ENCODE data around the gene PCDHGA2.
"Not testable (repeated sequence)": the region's sequence is repeated elsewhere in the genome, so short reads cannot be mapped to it uniquely, and the experiment has no call there.

PCDHGA2 gene

GRCh38 chr5:141349917-141350619 is 11.5 kb downstream of the PCDHGA2 start, which contains the start of gene PCDHGB1:
PCDHGB1 (plus strand) TSS chr5:141350099; CDS start chr5:141350261, 162 bp downstream.
- DNase-seq (ENCODE audit: low read depth) = no peak

- no peak for DNase-seq (ENCODE audit: low read depth)
These were observed 13.0 kb downstream of the PCDHGA2 start for GRCh38 chr5:141351591-141351990.

GRCh38 chr5:141354900-141355469 is 16.4 kb downstream of the PCDHGA2 start, which contains the start of gene PCDHGA4:
PCDHGA4 (plus strand) TSS chr5:141355021; CDS start chr5:141355108, 87 bp downstream.
- DNase-seq (ENCODE audit: low read depth) = no peak

- no peak for DNase-seq (ENCODE audit: low read depth)
These were observed 17.1 kb downstream of the PCDHGA2 start for GRCh38 chr5:141355641-141356040.

GRCh38 chr5:141356133-141356532 is 17.6 kb downstream of the PCDHGA2 start:
- no peak for DNase-seq (ENCODE audit: low read depth)

- DNase-seq (ENCODE audit: low read depth) = no peak
These were observed 18.4 kb downstream of the PCDHGA2 start for GRCh38 chr5:141356950-141357349.

GRCh38 chr5:141359790-141360426 is 21.3 kb downstream of the PCDHGA2 start, which contains the start of gene PCDHGB2:
PCDHGB2 (plus strand) TSS chr5:141359994; CDS start chr5:141360136, 142 bp downstream.
- DNase-seq (ENCODE audit: low read depth) = no peak

- DNase-seq (ENCODE audit: low read depth) = no peak
These were observed 22.1 kb downstream of the PCDHGA2 start for GRCh38 chr5:141360685-141361084.

GRCh38 chr5:141362719-141363118 is 24.2 kb downstream of the PCDHGA2 start:
- DNase-seq (ENCODE audit: low read depth) = no peak

- DNase-seq (ENCODE audit: low read depth) = no peak
These were observed 25.5 kb downstream of the PCDHGA2 start, which contains the start of gene PCDHGA5 for GRCh38 chr5:141363952-141364660. PCDHGA5 (plus strand) TSS chr5:141364162; CDS start chr5:141364331, 169 bp downstream.

- no peak for DNase-seq (ENCODE audit: low read depth)
These were observed 27.7 kb downstream of the PCDHGA2 start for GRCh38 chr5:141366016-141366896.

GRCh38 chr5:141369994-141370848 is 31.7 kb downstream of the PCDHGA2 start, which contains the start of gene PCDHGB3:
PCDHGB3 (plus strand) TSS chr5:141370242; CDS start chr5:141370395, 153 bp downstream.
- DNase-seq (ENCODE audit: low read depth) = no peak

GRCh38 chr5:141371572-141372475 is 33.3 kb downstream of the PCDHGA2 start:
- DNase-seq (ENCODE audit: low read depth) = no peak

- DNase-seq (ENCODE audit: low read depth) = no peak
These were observed 35.2 kb downstream of the PCDHGA2 start, which contains the start of gene PCDHGA6 for GRCh38 chr5:141373673-141374317. PCDHGA6 (plus strand) TSS chr5:141373891; CDS start chr5:141374084, 193 bp downstream.

- no peak for DNase-seq (ENCODE audit: low read depth)
These were observed 36.1 kb downstream of the PCDHGA2 start for GRCh38 chr5:141374627-141375026.

- not testable (repeated sequence) for DNase-seq (ENCODE audit: low read depth)
These were observed 37.0 kb downstream of the PCDHGA2 start for GRCh38 chr5:141375444-141376155.

- no peak for DNase-seq (ENCODE audit: low read depth)
These were observed 44.1 kb downstream of the PCDHGA2 start, which contains the start of gene PCDHGA7 for GRCh38 chr5:141382469-141383294. PCDHGA7 (plus strand) TSS chr5:141382742; CDS start chr5:141382900, 158 bp downstream.
